Uterus (tissue), 4 donors: ENCODE results near the gene SLC30A7. TPM values are rescaled to one million over a fixed set of nuclear protein-coding genes. Genes with fewer than 3 reads are reported as not detected.

Experiments used
- DNase-seq, 2 donors: peaks; one replicate each; pipeline ENCODE4 v3.0.0-alpha.2; 2019 to 2020
- H3K27ac ChIP-seq, 2 donors: fragments of 200-600 bp; sonication (generic); 1 replicate in 1 of 2; 2 replicates in 1 of 2; pipeline ENCODE4 v1.5.1; 2016 to 2018
- H3K27me3 ChIP-seq, 2 donors: fragments of 200-600 bp; sonication (generic); one replicate each; pipeline ENCODE4 v1.5.1; 2018 to 2019; ENCODE audit warnings: control low read depth in 1 of 2
- H3K36me3 ChIP-seq, 2 donors: fragments of 200-600 bp; sonication (generic); one replicate each; pipeline ENCODE4 v1.5.1; 2019; ENCODE audit warnings: control low read depth in 1 of 2
- H3K4me1 ChIP-seq, 2 donors: fragments of 200-600 bp; sonication (generic); one replicate each; pipeline ENCODE4 v1.5.1; 2018 to 2019; ENCODE audit warnings: control low read depth in 1 of 2
- H3K4me3 ChIP-seq, 2 donors: fragments of 200-600 bp; sonication (generic); 1 replicate in 1 of 2; 2 replicates in 1 of 2; pipeline ENCODE4 v1.5.1; 2018 to 2019; ENCODE audit warnings: mild to moderate bottlenecking in 1 of 2
- H3K9me3 ChIP-seq, 2 donors: fragments of 200-600 bp; sonication (generic); one replicate each; pipeline ENCODE4 v1.5.1; 2019; ENCODE audit warnings: control low read depth in 1 of 2
- POLR2A ChIP-seq, 2 donors: fragments of 450-650 bp; IDR thresholded peaks; one replicate each; pipeline ENCODE4 v1.6.1; 2016; ENCODE audit warnings: antibody characterized with exemption in 2 of 2, mild to moderate bottlenecking in 1 of 2, moderate library complexity in 1 of 2
- intact Hi-C: fragments of 100-400 bp; cut with DNase I; formaldehyde crosslinking; loops from one replicate; pipeline ENCODE4 v1.15.1; 2023; ENCODE audit warnings: low total_unique reads
- total RNA-seq, 4 donors: library from RNA; depleted of rRNA in 3 of 4; stranded (reverse); fragments of >200 nt in 3 of 4; gene quantifications; one replicate each; pipeline versions ENCODE4 v1.1.0 to v1.2.4, GENCODE V29; 2014 to 2023
- TF ChIP-seq, protein P1 (sequence below), 4 experiments: fragments of 200-600 bp in 2 of 4; fragments of 450-650 bp in 2 of 4; sonication (generic) in 2 of 4; IDR thresholded peaks; one replicate each; pipeline ENCODE4 v1.5.1; 2016 to 2019; ENCODE audit warnings: antibody characterized with exemption in 4 of 4, mild to moderate bottlenecking in 2 of 4, moderate library complexity in 1 of 4
- donor health status: DM: yes; HTN: yes; CAD: no.

Gene SLC30A7
- total RNA-seq, 4 donors from 2014 or later: 15.1 to 53.0 (median 22.8) TPM

DNA sequence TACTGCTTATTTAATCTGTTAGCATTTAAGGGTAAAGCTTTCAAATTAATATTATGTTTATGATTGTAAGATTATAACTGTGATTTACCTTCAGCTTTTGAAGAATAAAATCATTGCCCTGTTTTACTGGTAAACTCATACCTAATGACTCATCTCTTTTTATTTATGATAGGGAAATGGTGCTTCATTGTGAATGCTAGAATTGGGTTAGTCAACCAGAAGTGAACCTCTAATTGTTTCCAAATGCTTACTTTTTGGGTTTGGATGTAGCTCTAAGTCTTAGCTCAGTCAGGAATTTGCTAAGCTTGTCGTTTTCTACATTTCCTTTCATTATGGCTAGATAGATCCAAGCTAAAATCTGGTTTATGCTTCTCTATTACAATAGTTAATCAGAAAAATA, 59.4 kb downstream of the SLC30A7 start:
- no peaks in the 10 kb centered on the region for H3K9me3 ChIP-seq
- H3K27ac ChIP-seq: peak overlapping the region in 1 of 2 donors; percentile 23
- no peaks in the 10 kb centered on the region for H3K36me3 ChIP-seq
- TF ChIP-seq, protein P1, sequence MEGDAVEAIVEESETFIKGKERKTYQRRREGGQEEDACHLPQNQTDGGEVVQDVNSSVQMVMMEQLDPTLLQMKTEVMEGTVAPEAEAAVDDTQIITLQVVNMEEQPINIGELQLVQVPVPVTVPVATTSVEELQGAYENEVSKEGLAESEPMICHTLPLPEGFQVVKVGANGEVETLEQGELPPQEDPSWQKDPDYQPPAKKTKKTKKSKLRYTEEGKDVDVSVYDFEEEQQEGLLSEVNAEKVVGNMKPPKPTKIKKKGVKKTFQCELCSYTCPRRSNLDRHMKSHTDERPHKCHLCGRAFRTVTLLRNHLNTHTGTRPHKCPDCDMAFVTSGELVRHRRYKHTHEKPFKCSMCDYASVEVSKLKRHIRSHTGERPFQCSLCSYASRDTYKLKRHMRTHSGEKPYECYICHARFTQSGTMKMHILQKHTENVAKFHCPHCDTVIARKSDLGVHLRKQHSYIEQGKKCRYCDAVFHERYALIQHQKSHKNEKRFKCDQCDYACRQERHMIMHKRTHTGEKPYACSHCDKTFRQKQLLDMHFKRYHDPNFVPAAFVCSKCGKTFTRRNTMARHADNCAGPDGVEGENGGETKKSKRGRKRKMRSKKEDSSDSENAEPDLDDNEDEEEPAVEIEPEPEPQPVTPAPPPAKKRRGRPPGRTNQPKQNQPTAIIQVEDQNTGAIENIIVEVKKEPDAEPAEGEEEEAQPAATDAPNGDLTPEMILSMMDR (IDR thresholded peaks at IDR 0.05): no peak
- no peak for TF ChIP-seq POLR2A (IDR thresholded peaks at IDR 0.05)
- intact Hi-C loops: no loop called here
- H3K27me3 ChIP-seq: no peaks in the 10 kb centered on the region
- no peak overlapping the region for H3K4me3 ChIP-seq
- no peak for DNase-seq
- peaks cover 0 to 3% of the 10 kb centered on the region in 2 donors for H3K4me1 ChIP-seq

DNA sequence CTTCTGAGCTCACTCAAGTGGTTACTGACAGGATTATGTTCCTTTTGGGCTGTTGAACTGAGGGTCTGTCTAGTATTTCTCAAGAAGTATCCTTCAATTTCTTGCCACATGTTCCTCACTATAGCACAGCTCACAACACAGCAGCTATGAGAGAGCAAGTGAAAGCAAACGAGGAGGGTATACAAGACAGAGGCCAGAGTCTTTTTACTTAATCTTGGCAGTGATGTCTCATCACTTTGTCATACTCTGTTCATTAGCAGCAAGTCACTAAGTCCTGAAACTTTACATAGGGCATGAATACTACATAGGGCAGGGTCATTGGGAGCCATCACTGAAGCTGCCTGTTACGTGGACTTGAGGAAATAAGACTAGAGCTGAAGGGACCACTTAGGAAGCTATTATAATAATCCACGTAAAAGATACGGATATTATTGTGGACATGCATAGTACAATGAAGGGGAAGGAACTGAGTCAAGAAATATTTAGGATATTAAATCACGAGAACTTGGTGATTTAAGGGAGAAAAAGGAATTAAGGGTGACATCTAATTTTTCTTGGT, 63.7 kb downstream of the SLC30A7 start:
- no peaks in the 10 kb centered on the region for H3K27me3 ChIP-seq
- H3K36me3 ChIP-seq: no peaks in the 10 kb centered on the region
- intact Hi-C loops: no loop called here
- DNase-seq: no peak
- TF ChIP-seq, protein P1 (IDR thresholded peaks at IDR 0.05): no peak
- no peak for TF ChIP-seq POLR2A (IDR thresholded peaks at IDR 0.05)
- H3K27ac ChIP-seq: no peak overlapping the region
- no peaks in the 10 kb centered on the region for H3K4me1 ChIP-seq
- H3K4me3 ChIP-seq: no peak overlapping the region
- no peaks in the 10 kb centered on the region for H3K9me3 ChIP-seq

DNA sequence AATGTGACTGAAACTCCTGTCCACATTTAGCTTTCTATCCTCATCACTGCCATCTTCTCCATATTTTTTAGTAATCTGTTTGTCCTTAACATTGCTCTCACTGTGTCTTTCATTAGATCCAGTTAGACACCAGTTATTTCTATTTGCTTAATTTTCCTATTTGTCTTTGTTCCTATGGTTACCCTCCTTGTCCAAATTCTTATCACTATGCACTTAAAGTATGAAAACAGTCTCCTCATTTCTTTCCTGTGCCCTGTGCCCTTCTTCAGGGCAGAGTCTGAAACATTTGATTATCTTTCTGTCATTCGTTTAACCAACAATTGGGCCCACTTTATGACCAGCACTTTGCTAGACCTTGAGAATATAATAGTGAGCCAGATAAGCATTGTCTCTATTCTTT, 64.2 kb downstream of the SLC30A7 start:
- no peak for TF ChIP-seq POLR2A (IDR thresholded peaks at IDR 0.05)
- TF ChIP-seq, protein P1 (IDR thresholded peaks at IDR 0.05): no peak
- H3K4me3 ChIP-seq: no peak overlapping the region
- intact Hi-C loops: no loop called here

DNA sequence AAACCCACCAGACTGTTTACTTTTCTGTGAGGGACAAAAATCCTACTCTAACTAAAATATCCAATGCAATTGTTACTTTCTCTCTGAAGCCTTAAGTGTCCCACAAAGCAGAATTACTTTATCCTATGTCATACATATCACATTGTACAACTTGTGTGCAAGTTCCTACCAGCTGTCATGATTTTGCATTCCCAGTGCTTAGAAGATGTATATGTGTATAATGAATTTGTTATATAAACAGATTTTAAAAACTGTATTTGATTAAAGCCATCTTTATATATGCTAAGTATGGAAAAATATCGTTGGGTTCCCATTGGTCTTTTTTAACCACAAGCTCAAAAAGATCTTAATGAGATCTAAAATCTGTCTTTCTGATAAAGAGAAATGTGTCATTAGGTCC, 72.7 kb downstream of the SLC30A7 start:
- H3K27ac ChIP-seq: no peak overlapping the region
- no peak for DNase-seq
- no peak overlapping the region for H3K4me3 ChIP-seq
- H3K4me1 ChIP-seq: no peaks in the 10 kb centered on the region
- no peak for TF ChIP-seq POLR2A (IDR thresholded peaks at IDR 0.05)
- TF ChIP-seq, protein P1 (IDR thresholded peaks at IDR 0.05): no peak
- no peaks in the 10 kb centered on the region for H3K9me3 ChIP-seq
- no peaks in the 10 kb centered on the region for H3K27me3 ChIP-seq
- no peaks in the 10 kb centered on the region for H3K36me3 ChIP-seq
- intact Hi-C loops: no loop called here

More for the DNA sequence above, 64.2 kb downstream of the SLC30A7 start:
- Histone ChIP-seq H3K9me3 (no peaks in the 10 kb centered on the region), H3K4me1 (no peaks in the 10 kb centered on the region), H3K27ac (no peak overlapping the region), H3K27me3 (no peaks in the 10 kb centered on the region), H3K36me3 (no peaks in the 10 kb centered on the region)
- DNase-seq: no peak

DNA sequence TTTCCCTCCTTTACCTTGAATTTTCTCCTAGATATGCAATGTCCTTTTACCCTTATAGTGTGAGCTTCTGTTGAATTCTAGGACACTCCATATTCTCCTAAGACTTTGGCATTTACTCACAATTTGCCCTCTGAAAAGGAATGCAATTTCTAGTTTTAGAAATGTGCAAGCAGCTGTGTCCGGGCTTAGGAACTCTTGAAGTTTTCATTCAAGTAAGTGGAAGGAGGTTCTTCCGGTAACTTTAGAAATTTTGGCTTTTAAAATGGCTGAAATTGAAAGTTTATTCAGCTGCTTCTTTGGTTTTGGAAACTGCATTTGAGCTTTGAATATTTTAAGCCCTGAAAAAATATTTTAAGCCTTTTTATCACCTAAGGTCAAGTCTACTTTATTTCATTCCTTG, 73.4 kb downstream of the SLC30A7 start:
- Histone ChIP-seq H3K27me3 (no peaks in the 10 kb centered on the region), H3K4me1 (no peaks in the 10 kb centered on the region), H3K36me3 (no peaks in the 10 kb centered on the region), H3K9me3 (no peaks in the 10 kb centered on the region), H3K4me3 (no peak overlapping the region), H3K27ac (no peak overlapping the region)
- intact Hi-C loops: no loop called here
- TF ChIP-seq POLR2A (IDR thresholded peaks at IDR 0.05): no peak
- TF ChIP-seq, protein P1 (IDR thresholded peaks at IDR 0.05): no peak
- no peak for DNase-seq
